GM13976 (cell line): ENCODE measurements around the gene UBE2L6.

ENCODE experiments used
- DNase-seq: peaks from one replicate; pipeline ENCODE4 v3.0.0; 2012; ENCODE audit warnings: low spot score
- in situ Hi-C: fragments of 300-500 bp; cut with MboI; formaldehyde crosslinking; loops from one replicate; pipeline ENCODE4 v1.12.0; 2022; ENCODE audit warnings: low sequenced_read_pairs, mixed read lengths, inconsistent platforms; ENCODE audit not compliant: unreplicated experiment
- TF ChIP-seq, protein P1 (sequence below): IDR thresholded peaks from 2 replicates; pipeline ENCODE4 v1.5.1; 2012; ENCODE audit warnings: borderline replicate concordance, mild to moderate bottlenecking; ENCODE audit not compliant: insufficient read depth; ENCODE audit errors: extremely low read depth, missing control alignments, control extremely low read depth

The UBE2L6 gene

DNA sequence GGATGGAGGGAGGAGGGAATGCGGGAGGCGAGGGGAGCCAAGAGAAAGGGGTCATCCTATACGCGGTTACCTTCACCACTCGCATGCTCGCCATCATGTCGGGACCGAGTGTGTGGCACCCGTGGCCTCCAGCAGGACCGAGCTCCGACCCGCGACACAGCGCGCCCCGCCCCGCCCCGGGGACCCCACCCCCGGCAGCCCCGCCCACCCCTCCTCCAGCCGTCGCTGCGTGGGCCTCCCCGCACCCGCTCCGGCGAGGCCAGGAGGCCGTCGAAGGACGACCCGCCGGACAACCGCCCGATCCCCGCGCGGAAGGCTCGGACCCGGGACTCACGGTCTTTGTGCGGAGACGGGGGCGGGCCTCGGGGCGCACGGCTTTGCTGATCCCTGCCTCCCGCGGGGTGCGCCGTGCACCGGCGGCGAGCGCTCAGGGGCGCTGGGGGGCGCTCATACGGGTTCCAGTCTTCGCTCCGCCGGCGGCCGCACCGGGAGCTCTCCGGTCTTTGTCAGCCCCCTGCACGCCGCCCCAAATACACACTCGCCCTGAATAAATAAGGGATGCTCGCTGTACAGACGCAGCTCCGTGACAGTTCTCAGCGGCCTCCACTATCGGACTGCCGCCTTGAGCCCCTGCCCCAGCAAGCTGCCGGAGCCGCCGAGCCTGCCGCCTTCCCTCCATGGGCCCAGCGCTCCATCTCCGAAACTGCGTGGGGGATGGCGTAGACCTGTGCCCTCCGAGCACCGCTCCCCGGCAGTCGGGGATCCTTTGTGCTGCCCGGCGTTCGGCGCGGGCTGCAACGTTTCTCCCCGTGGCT lies at the start of gene UBE2L6:
Gene UBE2L6 (minus strand): TSS at position 158 of the 815 bp plus-strand sequence. CDS start 61 bp downstream, at position 97.
- TF ChIP-seq, protein P1, sequence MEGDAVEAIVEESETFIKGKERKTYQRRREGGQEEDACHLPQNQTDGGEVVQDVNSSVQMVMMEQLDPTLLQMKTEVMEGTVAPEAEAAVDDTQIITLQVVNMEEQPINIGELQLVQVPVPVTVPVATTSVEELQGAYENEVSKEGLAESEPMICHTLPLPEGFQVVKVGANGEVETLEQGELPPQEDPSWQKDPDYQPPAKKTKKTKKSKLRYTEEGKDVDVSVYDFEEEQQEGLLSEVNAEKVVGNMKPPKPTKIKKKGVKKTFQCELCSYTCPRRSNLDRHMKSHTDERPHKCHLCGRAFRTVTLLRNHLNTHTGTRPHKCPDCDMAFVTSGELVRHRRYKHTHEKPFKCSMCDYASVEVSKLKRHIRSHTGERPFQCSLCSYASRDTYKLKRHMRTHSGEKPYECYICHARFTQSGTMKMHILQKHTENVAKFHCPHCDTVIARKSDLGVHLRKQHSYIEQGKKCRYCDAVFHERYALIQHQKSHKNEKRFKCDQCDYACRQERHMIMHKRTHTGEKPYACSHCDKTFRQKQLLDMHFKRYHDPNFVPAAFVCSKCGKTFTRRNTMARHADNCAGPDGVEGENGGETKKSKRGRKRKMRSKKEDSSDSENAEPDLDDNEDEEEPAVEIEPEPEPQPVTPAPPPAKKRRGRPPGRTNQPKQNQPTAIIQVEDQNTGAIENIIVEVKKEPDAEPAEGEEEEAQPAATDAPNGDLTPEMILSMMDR = peak; percentile 70
- in situ Hi-C loops = loop anchor here (5.0 kb wide), 1 partner anchor 75 kb away; no protein-coding TSS in a partner anchor
- peak; percentile 88 for DNase-seq

DNA sequence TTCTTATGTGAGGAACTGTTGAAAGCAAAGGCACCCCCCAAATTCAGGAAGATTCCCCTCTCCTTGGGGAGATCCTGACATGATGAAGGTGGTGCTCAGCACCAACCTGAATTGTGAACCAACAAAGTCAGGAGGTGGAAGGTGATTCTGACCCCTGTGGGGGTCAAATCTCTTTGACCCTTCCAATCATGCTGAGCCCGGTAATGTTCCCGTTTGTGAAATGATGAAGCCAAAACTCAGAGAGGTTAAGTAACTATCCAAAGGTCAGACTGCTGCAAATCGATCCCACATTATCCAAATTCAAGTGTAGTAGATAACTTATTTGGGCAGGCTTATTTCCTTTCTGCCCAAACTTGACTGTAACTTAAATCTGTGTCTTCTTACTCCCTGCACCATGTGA lies 49.1 kb upstream of the UBE2L6 start:
- in situ Hi-C loops = no loop called here
- TF ChIP-seq, protein P1 = no peak

DNA sequence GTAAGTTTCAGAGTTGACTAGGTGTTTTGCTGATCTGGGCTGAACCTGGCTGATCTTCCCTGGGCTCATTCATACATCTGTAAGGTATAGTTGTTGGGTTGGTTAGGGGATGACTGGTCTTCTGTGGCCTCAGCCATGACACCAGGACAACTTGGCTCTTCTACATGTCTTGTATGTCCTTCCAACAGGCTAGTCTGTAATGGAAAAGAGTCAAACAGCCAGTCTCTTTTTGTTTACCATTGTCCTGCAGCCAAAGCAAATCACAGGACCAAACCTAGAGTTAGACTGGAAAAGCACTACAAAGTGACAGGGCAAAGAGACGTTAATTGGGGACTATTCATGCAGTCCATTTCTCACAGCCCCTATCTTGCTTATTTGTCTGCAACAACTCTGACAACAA lies 47.8 kb upstream of the UBE2L6 start:
- in situ Hi-C loops = no loop called here
- DNase-seq = no peak
- TF ChIP-seq, protein P1 = no peak

More for the DNA sequence above, 49.1 kb upstream of the UBE2L6 start:
- no peak for DNase-seq

DNA sequence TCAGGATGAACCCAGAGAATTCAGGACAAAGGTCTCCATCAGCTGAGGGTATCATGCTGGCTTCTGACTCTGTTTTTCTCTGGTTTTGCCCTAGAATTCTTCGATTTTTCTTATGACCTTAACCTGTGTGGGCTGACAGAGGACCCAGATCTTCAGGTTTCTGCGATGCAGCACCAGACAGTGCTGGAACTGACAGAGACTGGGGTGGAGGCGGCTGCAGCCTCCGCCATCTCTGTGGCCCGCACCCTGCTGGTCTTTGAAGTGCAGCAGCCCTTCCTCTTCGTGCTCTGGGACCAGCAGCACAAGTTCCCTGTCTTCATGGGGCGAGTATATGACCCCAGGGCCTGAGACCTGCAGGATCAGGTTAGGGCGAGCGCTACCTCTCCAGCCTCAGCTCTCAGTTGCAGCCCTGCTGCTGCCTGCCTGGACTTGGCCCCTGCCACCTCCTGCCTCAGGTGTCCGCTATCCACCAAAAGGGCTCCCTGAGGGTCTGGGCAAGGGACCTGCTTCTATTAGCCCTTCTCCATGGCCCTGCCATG lies 46.8 kb upstream of the UBE2L6 start:
- in situ Hi-C loops = no loop called here
- no peak for DNase-seq
- TF ChIP-seq, protein P1 = no peak

DNA sequence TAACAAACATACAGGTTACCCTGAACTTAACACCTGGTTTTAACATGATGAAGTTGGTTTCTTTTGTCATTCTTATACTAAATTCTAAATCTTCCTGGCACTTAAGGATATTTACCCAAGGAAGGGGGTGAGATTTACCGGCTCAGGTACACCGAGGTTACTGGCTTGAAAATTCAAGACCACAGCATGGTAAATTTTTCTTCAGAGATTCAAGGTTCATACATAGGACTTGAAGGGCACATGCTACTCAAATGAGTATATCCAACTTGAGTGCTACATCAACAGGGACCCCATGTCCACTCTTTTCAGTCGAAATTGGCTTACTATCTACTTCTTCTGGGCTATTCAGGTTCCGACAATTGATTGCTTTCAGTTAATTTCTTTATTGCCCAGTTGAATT lies 42.7 kb upstream of the UBE2L6 start:
- TF ChIP-seq, protein P1 = no peak
- no peak for DNase-seq
- in situ Hi-C loops = no loop called here

DNA sequence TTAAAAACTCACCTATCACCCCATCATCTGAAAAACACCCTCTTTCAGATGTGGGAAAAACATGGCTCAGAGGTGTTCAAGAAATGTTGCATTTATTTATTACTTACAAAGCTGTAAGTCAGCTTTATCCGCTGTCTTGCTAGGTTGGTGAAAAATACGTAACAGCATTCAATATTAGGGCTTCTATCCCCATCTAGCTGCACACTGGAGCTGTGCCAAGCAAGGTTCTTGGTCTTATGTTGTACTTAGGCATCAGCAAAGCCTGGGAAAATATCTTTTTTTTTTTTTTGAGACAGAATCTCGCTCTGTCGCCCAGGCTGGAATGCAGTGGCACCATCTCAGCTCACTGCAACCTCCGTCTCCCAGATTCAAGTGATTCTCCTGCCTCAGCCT lies 37.6 kb upstream of the UBE2L6 start:
- TF ChIP-seq, protein P1 = no peak
- DNase-seq = no peak
- in situ Hi-C loops = no loop called here
